Measurements from ENCODE around the gene KDF1.
A peak's percentile ranks its signal among the peaks of the same experiment; 100 is the strongest.
"Not testable (repeated sequence)": the region's sequence is repeated elsewhere in the genome, so short reads cannot be mapped to it uniquely, and the experiment has no call there.

KDF1 gene

DNA sequence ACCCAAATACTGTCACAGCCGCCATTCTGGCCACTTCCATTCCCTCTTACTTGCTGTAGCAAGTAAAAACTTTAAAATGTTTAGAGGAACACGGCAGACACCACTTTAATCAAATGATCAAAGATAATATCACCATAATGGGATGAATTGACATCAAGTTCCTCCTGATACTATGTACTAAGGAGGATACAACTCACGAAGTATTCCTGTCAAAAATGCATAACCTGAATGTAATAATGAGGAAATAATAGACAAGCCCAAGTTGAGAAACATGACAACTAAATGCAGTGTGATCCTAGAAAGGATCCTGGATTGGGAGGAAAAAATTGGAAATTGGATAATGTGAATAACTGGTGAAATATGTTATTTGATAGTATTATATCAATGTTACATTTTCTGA, 3.9 kb downstream of the KDF1 start:
- no peak for DNase-seq (ENCODE audit: low read depth in 3 of 3)

DNA sequence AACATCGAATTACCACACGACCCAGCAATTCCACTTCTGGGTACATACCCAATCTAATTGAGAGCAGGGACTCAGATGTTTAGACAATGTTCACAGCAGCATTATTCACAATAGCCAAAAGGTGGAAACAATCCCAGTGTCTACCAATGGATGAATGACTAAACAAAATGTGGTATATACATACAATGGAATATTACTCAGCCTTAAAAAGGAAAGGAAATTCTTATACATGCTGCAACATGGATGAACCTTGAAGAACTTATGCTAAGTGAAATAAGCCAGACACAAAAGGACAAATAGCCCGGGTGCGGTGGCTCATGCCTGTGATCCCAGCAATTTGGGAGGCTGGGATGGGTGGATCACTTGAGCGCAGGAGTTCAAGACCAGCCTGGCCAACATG, 6.9 kb downstream of the KDF1 start:
- DNase-seq (ENCODE audit: low read depth in 3 of 3): no peak

DNA sequence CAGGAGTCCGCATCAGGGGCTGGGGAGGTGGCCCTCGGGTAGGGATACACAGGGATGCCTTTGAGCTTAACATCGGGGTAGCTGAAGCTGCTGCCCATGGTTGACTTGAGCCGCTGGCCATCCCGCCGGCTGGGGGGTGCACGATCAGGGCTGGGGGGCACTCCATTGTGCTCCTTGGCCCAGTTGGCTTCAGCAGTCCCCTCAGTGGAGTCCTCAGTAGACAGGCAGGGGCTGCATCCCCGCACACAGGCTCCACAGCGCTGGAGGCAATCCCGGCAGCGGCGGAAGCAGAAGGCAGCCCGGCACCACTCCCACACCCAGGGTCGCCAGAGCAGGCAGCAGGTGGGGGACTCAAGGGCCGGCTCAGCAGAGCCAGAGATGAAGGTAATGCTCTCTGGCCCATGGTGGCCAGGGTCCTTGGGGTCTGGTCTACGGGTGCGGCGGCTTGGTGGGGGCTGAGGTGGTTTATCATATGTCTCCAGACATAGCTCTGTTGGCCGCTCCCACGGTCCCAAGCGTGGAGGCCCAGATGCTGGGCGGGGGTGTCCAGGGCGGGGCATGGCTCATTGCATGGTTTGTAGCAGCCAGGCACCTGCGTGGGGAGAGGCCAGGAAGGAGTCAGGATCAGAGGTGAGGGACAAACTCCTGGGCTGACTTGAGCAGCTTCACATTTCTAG, 8.3 kb downstream of the KDF1 start:
- DNase-seq (ENCODE audit: low read depth in 3 of 3): no peak

DNA sequence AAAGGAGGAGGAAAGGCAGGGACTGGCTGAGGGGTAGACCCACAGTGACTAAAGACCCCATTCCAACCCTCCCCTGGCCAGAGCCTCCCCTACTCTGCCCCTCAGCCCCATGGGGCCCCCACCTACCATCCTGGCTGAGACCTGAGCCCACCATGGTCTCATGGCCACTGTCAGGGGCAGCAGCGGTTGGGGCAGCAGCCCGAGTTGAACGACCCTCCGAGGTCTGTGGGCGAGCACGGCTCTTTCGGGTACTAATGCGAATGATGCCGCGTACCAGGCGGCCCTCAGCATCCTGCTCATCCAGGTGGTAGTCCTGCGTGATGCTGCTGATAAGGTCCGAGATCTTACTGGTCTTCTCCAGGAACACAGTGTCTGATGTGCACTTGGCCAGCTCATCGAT, 9.1 kb downstream of the KDF1 start:
- DNase-seq (ENCODE audit: low read depth in 3 of 3): no peak

DNA sequence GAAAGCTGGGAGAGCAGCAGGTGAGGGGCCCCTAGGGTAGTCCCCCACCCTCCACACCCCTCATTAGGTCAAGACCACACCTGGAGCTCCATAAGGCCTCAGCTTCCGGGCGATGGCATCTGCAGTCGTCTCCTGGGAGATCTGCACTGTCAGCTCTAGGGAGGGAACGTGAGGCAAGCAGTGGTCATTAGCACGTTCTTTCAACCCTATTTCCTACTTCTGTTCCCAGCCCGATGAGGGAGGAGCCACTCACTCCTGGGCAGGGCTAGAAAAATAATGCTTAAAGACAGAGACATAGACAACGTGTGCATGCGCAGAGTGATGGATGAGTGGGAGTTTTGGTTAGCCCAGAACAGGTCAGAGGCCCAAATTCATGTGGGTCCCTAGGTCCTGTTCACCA, 9.7 kb downstream of the KDF1 start:
- DNase-seq (ENCODE audit: low read depth in 3 of 3): no peak

DNA sequence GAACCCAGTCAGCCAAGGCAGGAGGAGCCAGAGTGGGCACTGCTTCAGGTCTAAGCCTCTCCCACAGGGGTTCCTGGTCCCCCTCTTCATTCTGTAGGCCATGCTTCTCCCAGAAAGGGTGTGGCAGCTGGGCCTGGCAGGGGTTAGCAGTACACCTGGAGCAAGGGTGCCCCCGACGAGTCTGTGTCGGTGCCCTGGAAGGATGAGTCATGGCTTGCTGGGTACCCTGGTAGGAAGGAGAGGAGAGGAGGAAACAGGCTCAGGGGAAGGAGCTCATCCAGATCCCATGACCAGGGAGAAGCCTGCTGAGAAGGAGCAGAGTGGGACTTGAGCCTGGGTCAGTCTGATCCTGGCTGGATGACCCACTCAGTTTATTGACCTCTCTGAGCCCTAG, 10.3 kb downstream of the KDF1 start:
- DNase-seq (ENCODE audit: low read depth in 3 of 3): no peak

DNA sequence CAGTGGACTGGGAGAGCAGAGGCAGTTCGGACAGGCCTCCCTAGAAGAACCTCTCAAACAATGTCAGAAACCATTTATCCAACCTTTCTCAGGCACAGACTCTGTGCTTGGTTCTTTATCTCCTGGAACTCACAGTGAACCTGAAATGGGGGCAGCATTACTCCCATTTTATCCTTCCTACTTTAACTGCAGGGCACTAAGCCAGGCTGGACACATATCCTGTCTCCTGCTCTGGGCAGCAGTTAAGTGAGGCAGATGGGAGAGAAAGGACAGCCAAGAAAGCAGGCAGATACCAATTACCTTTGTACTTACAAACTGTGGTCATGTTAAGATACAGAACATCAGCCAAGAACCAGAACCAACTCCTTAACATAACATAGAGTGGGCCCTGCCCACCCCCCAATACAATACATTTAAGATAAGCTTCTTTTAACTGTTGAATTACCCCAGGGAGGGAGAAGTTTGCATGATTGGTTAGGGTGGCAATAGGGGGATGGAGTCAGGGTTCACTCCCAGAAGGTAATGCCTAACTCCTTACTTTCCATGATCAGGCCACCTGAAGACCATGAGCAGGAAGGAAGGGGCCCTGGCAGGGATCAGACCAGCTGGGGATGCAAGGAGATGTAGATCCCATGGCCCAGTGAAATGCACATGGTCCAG, 10.9 kb downstream of the KDF1 start:
- DNase-seq (ENCODE audit: low read depth in 3 of 3): no peak

DNA sequence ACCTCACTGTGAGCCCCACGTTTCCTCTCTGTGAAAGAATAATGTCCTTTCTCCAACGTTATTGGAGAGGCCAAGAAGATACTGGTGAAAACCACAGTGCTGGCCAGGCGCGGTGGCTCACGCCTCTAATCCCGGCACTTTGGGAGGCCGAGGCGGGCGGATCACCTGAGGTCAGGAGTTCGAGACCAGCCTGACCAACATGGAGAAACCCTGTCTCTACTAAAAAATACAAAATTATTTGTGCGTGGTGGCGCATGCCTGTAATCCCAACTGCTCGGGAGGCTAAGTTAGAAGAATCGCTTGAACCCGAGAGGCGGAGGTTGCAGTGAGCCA, 11.6 kb downstream of the KDF1 start:
- not testable (repeated sequence) for DNase-seq (ENCODE audit: low read depth in 3 of 3)

DNA sequence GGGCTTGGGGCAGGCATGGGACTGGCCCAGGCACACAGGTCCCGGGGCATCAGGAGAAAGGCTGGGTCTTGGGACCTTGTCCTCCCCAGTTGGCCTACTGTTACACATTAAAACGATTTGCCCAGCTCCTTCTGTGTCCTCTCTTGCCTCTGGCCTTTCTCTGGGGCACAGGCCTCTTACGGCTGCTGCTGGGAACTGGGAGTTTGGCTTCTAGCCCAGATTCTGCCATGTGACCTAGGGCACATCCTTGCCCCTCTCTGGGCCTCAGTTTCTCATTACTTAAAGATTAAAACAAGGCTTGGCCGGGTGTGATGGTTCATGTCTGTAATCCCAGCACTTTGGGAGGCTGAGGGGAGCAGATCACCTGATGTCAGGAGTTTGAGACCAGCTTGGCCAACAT, 14.0 kb downstream of the KDF1 start:
- DNase-seq (ENCODE audit: low read depth in 3 of 3): no peak

DNA sequence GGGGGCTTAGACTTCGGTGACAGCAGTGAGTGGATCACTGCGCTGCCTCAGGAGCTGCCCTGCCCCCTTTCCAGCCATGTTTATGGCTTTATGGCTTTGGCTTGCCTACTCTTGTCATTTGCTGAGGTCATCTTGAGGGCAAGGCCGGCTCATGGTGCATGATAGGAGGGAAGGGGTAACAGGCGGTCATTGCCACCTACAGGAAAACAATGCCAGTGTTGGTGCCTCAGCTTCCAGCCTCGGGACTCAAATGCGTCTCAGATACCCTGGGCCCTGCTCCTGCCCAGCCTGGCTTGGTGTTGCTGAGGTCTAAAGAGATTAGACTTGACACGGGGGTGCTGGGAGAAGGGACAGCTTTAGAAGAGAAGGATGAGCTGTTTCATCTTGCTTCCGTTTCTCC, 14.5 kb downstream of the KDF1 start:
- no peak for DNase-seq (ENCODE audit: low read depth in 3 of 3)

DNA sequence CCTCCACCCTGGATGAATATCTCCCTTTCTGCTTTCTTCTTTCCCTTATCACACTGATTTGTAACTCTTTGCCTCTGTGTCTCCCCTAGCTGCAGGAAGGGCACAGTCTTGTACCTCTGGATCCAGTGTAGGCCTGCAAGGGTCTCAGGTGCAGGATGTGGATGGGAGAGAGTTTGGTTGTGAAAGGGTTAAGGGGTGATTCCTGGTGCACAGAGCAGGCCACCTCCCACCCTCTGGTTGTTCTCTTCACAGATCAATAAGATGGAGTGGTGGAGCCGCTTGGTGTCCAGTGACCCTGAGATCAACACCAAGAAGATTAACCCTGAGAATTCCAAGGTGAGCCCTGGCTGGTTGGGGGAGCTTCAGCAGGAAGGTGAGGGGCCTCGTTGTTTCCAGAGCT, 15.1 kb downstream of the KDF1 start:
- DNase-seq (ENCODE audit: low read depth in 3 of 3): no peak

DNA sequence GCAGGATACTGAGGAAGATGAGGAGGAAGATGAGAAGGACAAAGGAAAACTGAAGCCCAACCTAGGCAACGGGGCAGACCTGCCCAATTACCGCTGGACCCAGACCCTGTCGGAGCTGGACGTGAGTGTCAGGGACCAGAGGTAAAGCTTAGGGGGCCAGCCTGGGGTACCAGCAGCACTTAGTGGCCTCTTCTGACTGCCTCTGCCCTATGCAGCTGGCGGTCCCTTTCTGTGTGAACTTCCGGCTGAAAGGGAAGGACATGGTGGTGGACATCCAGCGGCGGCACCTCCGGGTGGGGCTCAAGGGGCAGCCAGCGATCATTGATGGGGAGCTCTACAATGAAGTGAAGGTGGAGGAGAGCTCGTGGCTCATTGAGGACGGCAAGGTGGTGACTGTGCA, 17.6 kb downstream of the KDF1 start:
- no peak for DNase-seq (ENCODE audit: low read depth in 3 of 3)

DNA sequence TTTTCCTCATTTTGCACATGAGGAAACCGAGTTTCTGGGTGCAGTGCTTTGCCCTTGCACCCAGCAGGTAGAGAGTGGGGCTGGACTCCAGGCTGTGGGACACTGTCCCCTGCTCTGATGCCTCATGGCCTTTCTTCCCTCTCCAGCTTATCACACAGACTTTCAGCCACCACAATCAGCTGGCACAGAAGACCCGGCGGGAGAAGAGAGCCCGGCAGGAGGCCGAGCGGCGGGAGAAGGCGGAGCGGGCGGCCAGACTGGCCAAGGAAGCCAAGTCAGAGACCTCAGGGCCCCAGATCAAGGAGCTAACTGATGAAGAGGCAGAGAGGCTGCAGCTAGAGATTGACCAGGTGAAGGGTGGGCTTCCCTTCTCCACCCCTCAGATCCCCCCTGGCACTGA, 19.0 kb downstream of the KDF1 start:
- DNase-seq (ENCODE audit: low read depth in 3 of 3): no peak

DNA sequence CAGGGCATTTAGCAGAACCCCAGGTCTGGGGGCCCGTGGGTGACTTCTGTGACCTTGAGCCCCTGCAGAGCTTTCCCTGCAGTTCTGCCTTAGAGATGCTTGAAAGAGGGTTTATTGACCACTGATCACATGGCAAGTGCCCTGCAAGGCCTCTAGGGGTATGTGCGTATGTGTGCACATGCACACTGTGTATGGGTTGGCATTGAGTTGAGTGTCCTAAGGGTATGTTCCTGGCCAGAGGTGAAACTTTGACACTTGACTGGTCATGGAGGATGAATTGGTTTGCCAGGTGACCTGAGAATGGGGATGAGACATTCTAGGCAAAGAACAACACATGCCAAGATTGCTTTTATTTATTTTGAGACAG, 21.6 kb downstream of the KDF1 start:
- DNase-seq (ENCODE audit: low read depth in 3 of 3): no peak

DNA sequence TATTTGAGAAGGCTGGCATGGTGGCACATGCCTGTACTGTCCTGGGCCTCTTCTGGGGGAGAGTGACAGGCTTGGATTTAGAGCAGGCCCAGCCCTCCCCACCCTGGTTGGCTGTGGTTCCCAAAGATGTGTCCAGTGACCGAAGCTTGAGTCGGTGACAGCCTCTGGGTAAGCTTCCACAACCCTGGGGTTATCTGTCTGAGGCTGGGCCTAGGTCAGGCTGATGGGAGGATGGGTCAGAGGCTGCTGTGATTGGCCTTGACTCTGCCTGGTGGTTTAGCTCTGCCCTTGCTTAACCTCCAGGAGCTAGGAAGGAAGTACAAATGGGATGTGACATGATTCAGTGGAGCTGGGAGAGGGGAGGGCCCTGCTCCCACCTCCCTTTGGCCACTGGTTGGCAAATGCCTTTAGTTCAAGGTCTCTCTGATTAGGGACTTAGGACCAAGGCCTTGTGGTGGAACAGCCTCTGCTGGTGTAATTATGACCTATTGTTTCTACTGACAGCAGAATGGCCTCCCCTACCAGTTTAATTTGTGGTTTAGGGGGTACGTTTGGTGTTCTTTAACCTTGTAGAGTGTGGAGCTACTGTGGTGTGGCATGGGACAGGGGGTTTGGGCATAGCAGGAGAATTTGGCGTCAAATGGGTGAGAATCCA, 22.1 kb downstream of the KDF1 start:
- DNase-seq (ENCODE audit: low read depth in 3 of 3): no peak

DNA sequence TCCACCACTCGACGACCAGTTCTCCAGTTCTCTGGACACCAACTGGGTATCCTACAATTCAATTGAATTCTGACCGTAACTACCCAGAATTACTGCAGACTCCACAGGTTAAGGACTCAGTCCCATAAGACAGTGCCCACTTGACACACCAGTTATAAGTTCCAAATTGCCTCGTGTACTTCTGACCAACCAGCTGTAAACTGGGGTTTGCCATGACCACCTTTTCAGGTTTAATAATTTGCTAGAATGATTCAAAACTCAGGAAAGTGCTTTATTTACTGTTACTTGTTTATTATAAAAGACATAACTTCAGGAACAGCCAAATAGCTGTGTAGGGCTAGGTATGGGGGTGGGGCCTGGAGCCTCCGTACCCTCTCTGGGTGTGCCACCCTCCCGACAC, 23.4 kb downstream of the KDF1 start:
- no peak for DNase-seq (ENCODE audit: low read depth in 3 of 3)

DNA sequence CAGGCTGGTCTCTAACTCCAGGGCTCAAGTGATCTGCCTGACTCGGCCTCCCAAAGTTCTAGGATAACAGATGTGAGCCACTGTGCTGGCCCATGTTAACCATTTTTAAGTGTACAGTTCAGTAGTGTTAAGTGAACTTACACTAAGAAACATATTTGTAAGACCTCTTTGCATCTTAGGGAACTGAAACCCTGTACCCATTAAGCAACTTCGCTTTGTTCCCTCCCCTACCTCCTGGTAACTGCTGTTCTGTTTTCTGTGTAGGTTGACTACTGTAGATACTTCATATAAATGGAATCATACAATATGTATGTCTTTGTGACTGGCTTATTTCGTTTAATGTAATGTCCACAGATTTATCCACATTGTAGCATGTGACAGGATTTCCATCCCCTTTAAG, 27.7 kb downstream of the KDF1 start:
- no peak for DNase-seq (ENCODE audit: low read depth in 3 of 3)

DNA sequence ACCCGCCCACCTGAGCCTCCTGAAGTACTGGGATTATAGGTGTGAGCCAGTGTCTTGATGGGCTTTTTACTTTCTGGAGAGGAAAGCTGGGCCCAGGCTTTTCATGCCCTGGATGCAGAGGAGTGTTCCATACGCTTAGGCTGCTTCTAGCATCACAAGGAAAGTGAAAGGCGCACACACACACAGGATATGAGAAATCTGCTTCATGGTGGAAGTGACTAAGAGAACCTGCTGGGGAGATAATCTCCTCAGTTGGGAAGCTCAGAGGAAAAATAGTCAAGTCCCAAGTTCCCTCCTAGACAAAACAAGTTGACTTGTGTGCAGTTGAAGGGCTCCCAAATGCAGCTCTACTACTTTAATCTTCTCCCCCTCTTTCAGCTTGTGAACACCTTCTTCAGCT, 36.6 kb downstream of the KDF1 start:
- peak in 1 of 3 experiments; percentile 9 for DNase-seq (ENCODE audit: low read depth in 3 of 3)

DNA sequence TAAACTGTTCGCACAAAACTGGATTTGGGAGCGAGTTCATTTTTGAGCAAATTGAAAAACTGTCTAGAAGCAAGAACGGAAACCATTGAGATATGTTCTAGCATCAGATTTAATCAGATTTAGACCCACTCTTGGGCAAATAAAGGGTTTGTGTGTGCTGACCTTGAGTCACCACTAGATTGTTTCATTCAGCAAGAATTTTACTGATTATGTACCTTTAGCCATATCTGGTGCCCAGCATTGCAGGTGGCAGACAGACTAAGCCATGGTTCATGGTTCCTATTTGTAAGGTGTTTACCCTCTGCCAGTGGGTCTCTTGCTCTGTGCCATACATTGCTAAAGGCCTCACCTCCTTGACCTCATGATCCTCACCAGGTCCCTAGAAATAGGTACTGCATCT, 37.4 kb downstream of the KDF1 start:
- DNase-seq (ENCODE audit: low read depth in 3 of 3): no peak

DNA sequence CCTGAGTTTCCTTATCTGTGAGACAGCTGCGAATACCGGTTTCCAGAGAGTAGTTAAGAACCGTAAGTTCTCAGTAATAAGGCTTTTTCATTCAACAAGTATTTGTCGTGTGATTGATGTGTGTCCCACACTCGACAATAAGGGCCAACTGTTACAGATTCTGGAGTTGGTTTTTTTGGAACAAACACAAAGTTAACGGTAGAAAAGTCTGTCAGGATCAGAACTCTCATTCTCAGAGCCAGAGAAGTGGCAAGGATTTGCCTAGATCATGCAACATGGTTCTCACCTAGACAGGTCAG, 37.9 kb downstream of the KDF1 start:
- DNase-seq (ENCODE audit: low read depth in 3 of 3): no peak

DNA sequence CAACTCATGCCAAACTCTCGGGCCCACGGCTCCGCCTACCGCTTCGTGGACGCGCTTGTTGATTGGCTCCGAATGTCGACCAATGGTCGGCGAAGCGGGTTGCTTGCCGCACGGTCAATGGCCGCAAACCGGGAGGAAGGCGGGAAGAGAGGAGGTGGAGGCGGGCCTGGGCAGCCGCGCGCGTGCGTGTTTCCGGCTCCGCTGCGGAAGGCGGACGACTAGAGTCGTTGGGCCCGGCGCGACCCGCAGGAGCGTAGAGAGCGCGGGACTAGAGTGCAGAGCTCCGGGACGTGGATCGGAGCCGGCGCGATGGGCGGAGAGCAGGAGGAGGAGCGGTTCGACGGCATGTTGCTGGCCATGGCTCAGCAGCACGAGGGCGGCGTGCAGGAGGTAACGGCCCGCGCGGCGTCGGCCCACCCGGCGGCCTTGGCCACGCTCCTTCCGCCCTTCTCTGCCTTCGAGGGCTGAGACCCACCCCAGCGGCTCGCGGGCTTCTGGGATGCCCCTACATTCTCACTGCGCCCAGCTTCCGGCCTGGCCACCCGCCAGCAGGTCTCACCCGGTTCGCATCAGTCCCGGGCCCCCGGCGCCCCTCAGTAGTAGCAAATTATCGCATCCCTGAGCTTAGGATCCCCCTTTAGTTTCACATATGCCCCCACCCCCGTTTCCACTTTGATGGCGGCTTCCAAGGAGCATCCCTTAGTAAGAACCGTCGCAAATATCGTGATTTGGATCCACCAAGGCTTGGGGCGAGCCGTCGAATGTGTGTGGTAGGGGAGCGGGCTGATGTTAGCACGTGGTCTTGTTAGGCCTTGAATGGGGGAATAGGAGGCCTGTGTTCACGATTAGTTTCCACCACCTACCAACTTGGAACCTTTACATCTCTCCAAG, 38.5 kb downstream of the KDF1 start, which contains the start of gene NUDC:
TSS of gene NUDC (plus strand) at position 204 of the 891 bp plus-strand sequence. CDS start at position 310, 106 bp downstream.
- DNase-seq (ENCODE audit: low read depth in 3 of 3): peak; percentile 91 to 96 (median 93)

DNA sequence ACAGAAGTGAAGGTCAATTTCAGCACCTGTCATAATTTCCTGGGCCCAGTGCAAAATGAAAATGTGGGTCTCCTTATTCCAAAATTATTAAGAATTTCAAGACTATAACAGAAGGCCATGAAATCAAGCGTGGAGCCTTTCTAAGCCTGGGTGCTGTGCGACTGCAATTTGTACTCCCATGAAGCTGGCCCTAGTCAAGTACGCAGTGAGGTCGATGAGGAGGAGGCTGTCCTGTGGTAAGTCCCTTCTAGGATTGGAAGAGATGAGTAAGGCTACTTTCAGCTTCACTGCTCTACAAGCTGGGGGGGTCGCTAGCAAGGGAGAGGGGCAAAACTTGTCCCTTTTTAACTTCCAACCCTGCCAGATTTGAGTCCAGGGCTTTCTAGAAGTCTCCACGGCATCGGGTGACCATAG, 39.1 kb downstream of the KDF1 start:
- no peak for DNase-seq (ENCODE audit: low read depth in 3 of 3)

All from stimulated activated CD4-positive, alpha-beta T cell treated with anti-CD3 and anti-CD28 coated beads, TNF-alpha, amount 100 ng/mL, for 24 hours (primary cell).